K562 (cell line): ENCODE data around the gene NR1D2. TPM values are rescaled to one million over a fixed set of nuclear protein-coding genes. Genes with fewer than 3 reads are reported as not detected.

Experiments used
- CHD1 ChIP-seq: fragments of 200-600 bp; sonication (generic); IDR thresholded peaks from one replicate; pipeline ENCODE4 v1.6.1; 2012; ENCODE audit warnings: mild to moderate bottlenecking, moderate library complexity, low read length, inconsistent platforms
- DDX20 ChIP-seq: fragments of 450-650 bp; IDR thresholded peaks from 2 replicates; pipeline ENCODE4 v1.6.1; 2016; ENCODE audit warnings: missing genetic modification characterization, low read depth, mild to moderate bottlenecking, missing compliant biosample characterization, moderate library complexity
- GTF2B ChIP-seq: IDR thresholded peaks from 2 replicates; pipeline ENCODE4 v1.6.1; 2011; ENCODE audit not compliant: insufficient read length; ENCODE audit errors: extremely low read depth
- HDAC2 ChIP-seq: fragments of 450-650 bp; IDR thresholded peaks from 2 replicates; pipeline ENCODE4 v1.6.1; 2016; ENCODE audit warnings: mild to moderate bottlenecking
- PURB ChIP-seq: sonication (generic); formaldehyde crosslinking; IDR thresholded peaks from 2 replicates; pipeline ENCODE4 v1.9.0; 2021; ENCODE audit warnings: low read depth, mild to moderate bottlenecking, missing genetic modification reagents
- RB1 ChIP-seq: fragments of 450-650 bp; IDR thresholded peaks from 2 replicates; pipeline ENCODE4 v1.6.1; 2017; ENCODE audit warnings: low read depth, mild to moderate bottlenecking
- SFPQ ChIP-seq: fragments of 200-400 bp; formaldehyde crosslinking; IDR thresholded peaks from 2 replicates; pipeline ENCODE4 v1.6.1; 2017; ENCODE audit warnings: mild to moderate bottlenecking, low read depth, low read length, moderate library complexity
- THRAP3 ChIP-seq: fragments of 450-650 bp; IDR thresholded peaks from 2 replicates; pipeline ENCODE4 v1.6.1; 2016; ENCODE audit warnings: mild to moderate bottlenecking, inconsistent platforms, borderline replicate concordance
- TRIM25 ChIP-seq: fragments of 450-650 bp; IDR thresholded peaks from 2 replicates; pipeline ENCODE4 v1.7.0; 2016; ENCODE audit warnings: borderline replicate concordance
- XRCC4 ChIP-seq: IDR thresholded peaks from one replicate; pipeline ENCODE4 v1.6.1; 2011; ENCODE audit not compliant: insufficient read depth, insufficient read length; ENCODE audit errors: extremely low read depth
- ZBTB33 ChIP-seq: sonication (generic); formaldehyde crosslinking; IDR thresholded peaks from 2 replicates; pipeline ENCODE4 v1.8.1; 2023; ENCODE audit warnings: mild to moderate bottlenecking, missing genetic modification reagents
- ZBTB7A ChIP-seq: IDR thresholded peaks from 2 replicates; pipeline ENCODE4 v1.6.1; 2011; ENCODE audit warnings: low read depth, mild to moderate bottlenecking, low read length, moderate library complexity, borderline replicate concordance; ENCODE audit not compliant: control insufficient read depth
- ZC3H11A ChIP-seq: IDR thresholded peaks from 2 replicates; pipeline ENCODE4 v1.6.1; 2012; ENCODE audit warnings: low read depth, low read length, improper control_type of control experiment
- ZFP1 ChIP-seq: fragments of 450-650 bp; formaldehyde crosslinking; IDR thresholded peaks from 2 replicates; pipeline ENCODE4 v1.4.0; 2020; ENCODE audit warnings: mild to moderate bottlenecking, mixed read lengths
- ZKSCAN1 ChIP-seq: fragments of 150-350 bp; IDR thresholded peaks from 2 replicates; pipeline ENCODE4 v1.6.1; 2016; ENCODE audit warnings: low read depth, low read length
- ZNF512 ChIP-seq: IDR thresholded peaks from 2 replicates; pipeline ENCODE4 v1.6.1; 2016; ENCODE audit warnings: missing genetic modification characterization, missing compliant biosample characterization
- ZNF668 ChIP-seq: fragments of 250-450 bp; sonication (Bioruptor Pico); IDR thresholded peaks from 2 replicates; pipeline ENCODE4 v1.8.0; 2022; ENCODE audit warnings: mild to moderate bottlenecking, inconsistent platforms
- ZNF696 ChIP-seq: fragments of 250-450 bp; sonication (Bioruptor Pico); conservative IDR thresholded peaks from 2 replicates; pipeline ENCODE4 v1.4.0; 2020; ENCODE audit warnings: mild to moderate bottlenecking, moderate library complexity
- ZZZ3 ChIP-seq: fragments of 450-650 bp; IDR thresholded peaks from 2 replicates; pipeline ENCODE4 v1.6.1; 2016; ENCODE audit warnings: antibody characterized with exemption, mild to moderate bottlenecking, moderate library complexity
- polyA plus RNA-seq, 8 experiments: library from polyadenylated mRNA; depleted of rRNA in 4 of 8; stranded (reverse) in 5 of 8; unstranded in 3 of 8; fragments of >200 nt; fragmentation: Nextera tagmentation in 2 of 8; fragmentation: Illumina TruSeq in 1 of 8; extraction: Ambion mirVana in 2 of 8; extraction: Trizol in 1 of 8; gene quantifications; 2 replicates each; pipeline versions ENCODE4 v1.2.1 to v1.2.3, GENCODE V29; 2011 to 2014; ENCODE audit warnings: inconsistent platforms in 1 of 8, missing spikeins in 1 of 8
- total RNA-seq, 7 experiments: library from RNA; depleted of rRNA in 6 of 7; stranded (reverse); fragments of >200 nt in 6 of 7; fragmentation: Illumina TruSeq in 2 of 7; extraction: Trizol in 2 of 7; gene quantifications; 2 replicates each; pipeline versions ENCODE4 v1.2.1 to v1.2.3, GENCODE V29; 2011 to 2021; ENCODE audit warnings: low replicate concordance in 1 of 7

NR1D2 gene
- total and polyA plus RNA-seq, 9 of the 15 experiments (the other 6 are each of a cell fraction or from before 2014, with no cell fraction given): 1.2 to 5.5 (median 2.9) TPM

GRCh38 chr3:23945913-23946687 lies 1.0 kb downstream of the NR1D2 start (continued):
- TF ChIP-seq GTF2B: no peak
- TF ChIP-seq THRAP3: no peak
- TF ChIP-seq ZNF668 (CRISPR knock-in tag): no peak
- TF ChIP-seq SFPQ: no peak
- TF ChIP-seq XRCC4: no peak
- TF ChIP-seq ZKSCAN1: 0 out of 2 replicates have a peak, but pooled peaks have one; percentile 36
- no peak for TF ChIP-seq DDX20 (tag)
- TF ChIP-seq ZBTB33 (CRISPR knock-in tag): peak; percentile 80
- no peak for TF ChIP-seq CHD1
- TF ChIP-seq ZZZ3: no peak
- peak; percentile 82 for TF ChIP-seq HDAC2
- 0 out of 2 replicates have a peak, but pooled peaks have one; percentile 33 for TF ChIP-seq ZC3H11A
- TF ChIP-seq RB1: peak; percentile 96
- no peak for TF ChIP-seq TRIM25
- peak; percentile 84; the same call in 1 of the 2 replicates for TF ChIP-seq ZBTB7A
- TF ChIP-seq ZFP1 (CRISPR knock-in tag): no peak
- TF ChIP-seq PURB (CRISPR knock-in tag): no peak
- no peak for TF ChIP-seq ZNF512 (tag)
- TF ChIP-seq ZNF696 (CRISPR knock-in tag): no peak
